K562 (cell line): ENCODE results near the gene TCF21. TPM values are rescaled to one million over a fixed set of nuclear protein-coding genes. Genes with fewer than 3 reads are reported as not detected.
A peak's percentile ranks its signal among the peaks of the same experiment; 100 is the strongest.

ENCODE experiments used
- ATAC-seq: fragments of 200-7000 bp; cut with Tn5 transposase; 3 replicates; pipeline ENCODE4 v1.9.1; 2020; ENCODE audit warnings: moderate library complexity
- BruUV-seq: library from RNA; stranded (reverse); fragments of 400-500 nt; replicated peaks from 2 replicates; lab custom pipeline; 2021; lab: Mats Ljungman, UMichigan
- CTCF ChIA-PET: fragments of 300-600 bp; formaldehyde crosslinking; extraction: SDS; loops from one replicate; lab custom pipeline; 2021; ENCODE audit warnings: low intra/inter-chr PET ratio; lab: Yijun Ruan, JAX
- POLR2A ChIA-PET: fragments of 300-600, 350-650 bp; sonication (Branson Sonifier 250); formaldehyde crosslinking; extraction: SDS; loops from one replicate; lab custom pipeline; 2021; ENCODE audit warnings: antibody characterized with exemption, inconsistent platforms; lab: Yijun Ruan, JAX
- DNase-seq, 4 experiments: peaks; one replicate each; pipeline versions ENCODE4 v3.0.0 to v3.0.0-alpha.2; 2011 to 2018; ENCODE audit warnings: low spot score in 3 of 4, mixed read lengths in 3 of 4; ENCODE audit errors: extremely low read depth in 1 of 4
- FAIRE-seq: peaks from 2 replicates; lab custom pipeline; 2011; peaks lifted over from hg19 to GRCh38; lab: Jason Lieb, UNC
- H2AFZ ChIP-seq: 2 replicates; pipeline ENCODE4 v1.6.0; 2011; ENCODE audit warnings: low read depth, low read length, control low read depth, inconsistent platforms
- H3K27ac ChIP-seq: fragments of 200-600 bp; 3 replicates; pipeline ENCODE4 v1.8.0; 2011; ENCODE audit warnings: low read depth, mild to moderate bottlenecking, control low read depth, inconsistent platforms, low read length, moderate library complexity, mixed read lengths; ENCODE audit errors: extremely low read depth
- H3K27me3 ChIP-seq, 2 experiments: fragments of 300-600 bp in 1 of 2; 2 replicates in 1 of 2; 3 replicates in 1 of 2; pipeline versions ENCODE4 v1.6.0 to v1.8.0; 2011; ENCODE audit warnings: inconsistent platforms in 2 of 2, low read length in 2 of 2, mild to moderate bottlenecking in 1 of 2, mixed read lengths in 1 of 2, moderate library complexity in 1 of 2; ENCODE audit not compliant: control insufficient read depth in 2 of 2, insufficient read depth in 2 of 2
- H3K36me3 ChIP-seq: fragments of 300-600 bp; 3 replicates; pipeline ENCODE4 v1.8.0; 2011; ENCODE audit warnings: mild to moderate bottlenecking, low read length, inconsistent platforms; ENCODE audit not compliant: control insufficient read depth, insufficient read depth
- H3K4me1 ChIP-seq, 2 experiments: fragments of 200-600 bp in 1 of 2; replicated peaks in 1 of 2; 2 replicates in 1 of 2; 3 replicates in 1 of 2; pipeline versions ENCODE4 v1.5.1 to v1.8.0; 2011; ENCODE audit warnings: inconsistent platforms in 2 of 2, low read length in 2 of 2, mild to moderate bottlenecking in 1 of 2, mixed read lengths in 1 of 2, moderate library complexity in 1 of 2; ENCODE audit not compliant: control insufficient read depth in 2 of 2, insufficient read depth in 2 of 2
- H3K4me2 ChIP-seq: 2 replicates; pipeline ENCODE4 v1.6.1; 2011; ENCODE audit warnings: low read length, control low read depth, inconsistent platforms, mixed read lengths; ENCODE audit not compliant: insufficient read depth
- H3K4me3 ChIP-seq: fragments of 200-600 bp; sonication (generic), shearing (Covaris generic); 2 replicates; pipeline ENCODE4 v1.5.1; 2016; ENCODE audit warnings: control low read depth, inconsistent platforms
- H3K79me2 ChIP-seq: fragments of 200-600 bp; 3 replicates; pipeline ENCODE4 v1.8.0; 2011; ENCODE audit warnings: low read length, inconsistent platforms; ENCODE audit not compliant: control insufficient read depth, insufficient read depth
- H3K9ac ChIP-seq, 2 experiments: 2 replicates each; pipeline versions ENCODE4 v1.6.0 to v1.6.1; 2011; ENCODE audit warnings: low read depth in 2 of 2, low read length in 2 of 2, control low read depth in 1 of 2, inconsistent platforms in 1 of 2, mild to moderate bottlenecking in 1 of 2, mixed read lengths in 1 of 2; ENCODE audit not compliant: insufficient read depth in 1 of 2
- H3K9me1 ChIP-seq: one replicate; pipeline ENCODE4 v1.6.0; 2011; ENCODE audit warnings: inconsistent platforms, mild to moderate bottlenecking, low read length, moderate library complexity; ENCODE audit not compliant: control insufficient read depth, insufficient read depth
- H3K9me3 ChIP-seq: replicated peaks from 2 replicates; pipeline ENCODE4 v1.5.1; 2011; ENCODE audit warnings: low read depth, low read length, inconsistent platforms; ENCODE audit not compliant: control insufficient read depth, insufficient read depth
- H4K20me1 ChIP-seq: replicated peaks from 2 replicates; pipeline ENCODE4 v1.6.1; 2011; ENCODE audit warnings: low read length, inconsistent platforms, mixed read lengths; ENCODE audit not compliant: control insufficient read depth, insufficient read depth
- CEBPG ChIP-seq, 3 experiments: fragments of 200-800 bp in 1 of 3; sonication (Bioruptor generic) in 1 of 3; sonication (generic) in 1 of 3; formaldehyde crosslinking in 1 of 3; IDR thresholded peaks in 2 of 3; conservative IDR thresholded peaks in 1 of 3; 2 replicates each; pipeline versions ENCODE4 v1.6.1 to v1.8.0; 2016 to 2022; ENCODE audit warnings: missing compliant biosample characterization in 2 of 3, missing genetic modification characterization in 2 of 3, mild to moderate bottlenecking in 1 of 3, missing genetic modification reagents in 1 of 3
- CHD2 ChIP-seq: IDR thresholded peaks from 2 replicates; pipeline ENCODE4 v1.6.1; 2011; ENCODE audit warnings: low read depth, low read length
- CSDE1 ChIP-seq, 2 experiments: fragments of 450-650 bp; IDR thresholded peaks; 2 replicates each; pipeline ENCODE4 v1.6.1; 2016; ENCODE audit warnings: mild to moderate bottlenecking in 1 of 2
- ETV6 ChIP-seq, 3 experiments: fragments of 150-350 bp in 1 of 3; sonication (generic) in 1 of 3; formaldehyde crosslinking in 1 of 3; IDR thresholded peaks; 2 replicates each; pipeline versions ENCODE4 v1.6.1 to v1.8.0; 2014 to 2022; ENCODE audit warnings: borderline replicate concordance in 2 of 3, low read depth in 2 of 3, antibody characterized with exemption in 1 of 3, low read length in 1 of 3, mild to moderate bottlenecking in 1 of 3, missing genetic modification reagents in 1 of 3
- MCM2 ChIP-seq: fragments of 450-650 bp; IDR thresholded peaks from 2 replicates; pipeline ENCODE4 v1.6.1; 2017; ENCODE audit warnings: low read depth, mild to moderate bottlenecking
- MYBL2 ChIP-seq, 2 experiments: fragments of 450-650 bp in 1 of 2; sonication (generic) in 1 of 2; formaldehyde crosslinking in 1 of 2; IDR thresholded peaks; 2 replicates each; pipeline versions ENCODE4 v1.6.1 to v1.8.1; 2017 to 2022; ENCODE audit warnings: borderline replicate concordance in 1 of 2, inconsistent platforms in 1 of 2, low read depth in 1 of 2, mild to moderate bottlenecking in 1 of 2, missing genetic modification reagents in 1 of 2, moderate library complexity in 1 of 2
- ZBTB8A ChIP-seq: fragments of 450-650 bp; IDR thresholded peaks from 2 replicates; pipeline ENCODE4 v1.6.1; 2018; ENCODE audit warnings: mild to moderate bottlenecking, moderate library complexity; ENCODE audit not compliant: partially characterized antibody
- ZC3H4 ChIP-seq: sonication (generic); formaldehyde crosslinking; IDR thresholded peaks from 2 replicates; pipeline ENCODE4 v1.9.0; 2021; ENCODE audit warnings: missing genetic modification reagents, borderline replicate concordance
- ZNF124 ChIP-seq: sonication (generic); formaldehyde crosslinking; IDR thresholded peaks from 2 replicates; pipeline ENCODE4 v1.8.1; 2022; ENCODE audit warnings: missing genetic modification reagents
- ZNF778 ChIP-seq: fragments of 450-650 bp; formaldehyde crosslinking; IDR thresholded peaks from 2 replicates; pipeline ENCODE4 v1.4.0; 2020; ENCODE audit warnings: mild to moderate bottlenecking, moderate library complexity
- WGBS: fragments of 100-300 bp; shearing (Covaris generic); methylation state at CpG from one replicate; pipeline ENCODE4 v1.1.6; 2016; ENCODE audit warnings: low coverage, mixed read lengths; ENCODE audit not compliant: insufficient coverage; ENCODE audit errors: missing lambda C conversion rate; 5-methylcytosine and 5-hydroxymethylcytosine counted together
- in situ Hi-C: fragments of 300-500 bp; cut with MboI; formaldehyde crosslinking; loops from 4 replicates; pipeline ENCODE4 v1.15.0; 2018; ENCODE audit warnings: inconsistent platforms, mixed read lengths
- intact Hi-C: fragments of 100-400 bp; cut with micrococcal nuclease; formaldehyde crosslinking; loops from 2 replicates; pipeline ENCODE4 v1.14.2; 2022
- polyA plus RNA-seq, 8 experiments: library from polyadenylated mRNA; depleted of rRNA in 4 of 8; stranded (reverse) in 5 of 8; unstranded in 3 of 8; fragments of >200 nt; fragmentation: Nextera tagmentation in 2 of 8; fragmentation: Illumina TruSeq in 1 of 8; extraction: Ambion mirVana in 2 of 8; extraction: Trizol in 1 of 8; gene quantifications; 2 replicates each; pipeline versions ENCODE4 v1.2.1 to v1.2.3, GENCODE V29; 2011 to 2014; ENCODE audit warnings: inconsistent platforms in 1 of 8, missing spikeins in 1 of 8
- total RNA-seq, 7 experiments: library from RNA; depleted of rRNA in 6 of 7; stranded (reverse); fragments of >200 nt in 6 of 7; fragmentation: Illumina TruSeq in 2 of 7; extraction: Trizol in 2 of 7; gene quantifications; 2 replicates each; pipeline versions ENCODE4 v1.2.1 to v1.2.3, GENCODE V29; 2011 to 2021; ENCODE audit warnings: low replicate concordance in 1 of 7
- TF ChIP-seq, protein P1 (sequence below): sonication (generic); formaldehyde crosslinking; IDR thresholded peaks from 2 replicates; pipeline ENCODE4 v1.8.0; 2023; ENCODE audit warnings: missing genetic modification reagents, mild to moderate bottlenecking, borderline replicate concordance
- TF ChIP-seq, protein P2 (sequence below): IDR thresholded peaks from 2 replicates; pipeline ENCODE4 v1.6.1; 2011; ENCODE audit not compliant: insufficient read length; ENCODE audit errors: extremely low read depth
- TF ChIP-seq, protein P3 (sequence below): fragments of 250-450 bp; sonication (Bioruptor Pico); IDR thresholded peaks from 2 replicates; pipeline ENCODE4 v1.6.1; 2021; ENCODE audit warnings: mild to moderate bottlenecking

The TCF21 gene
- total and polyA plus RNA-seq, 9 of the 15 experiments (the other 6 are each of a cell fraction or from before 2014, with no cell fraction given), result not detected

- TF ChIP-seq MYBL2 (IDR thresholded peaks at IDR 0.05; ENCODE audit: low read depth) (no peak), MYBL2 (CRISPR knock-in tag; IDR thresholded peaks at IDR 0.05; ENCODE audit: borderline replicate concordance) (no peak), CEBPG (CRISPR knock-in tag; IDR thresholded peaks at IDR 0.05) (no peak), CEBPG (tag; conservative IDR thresholded peaks at IDR 0.05 in 1 of 2, IDR thresholded peaks at IDR 0.05 in 1 of 2) (peak; percentile 38 to 72; a peak in 2 of 4 replicates), ZC3H4 (CRISPR knock-in tag) (no peak), CSDE1 (IDR thresholded peaks at IDR 0.05) (no peak)
Observed at GRCh38 chr6:133873538-133873937, 15.4 kb upstream of the TCF21 start (continued).

DNA sequence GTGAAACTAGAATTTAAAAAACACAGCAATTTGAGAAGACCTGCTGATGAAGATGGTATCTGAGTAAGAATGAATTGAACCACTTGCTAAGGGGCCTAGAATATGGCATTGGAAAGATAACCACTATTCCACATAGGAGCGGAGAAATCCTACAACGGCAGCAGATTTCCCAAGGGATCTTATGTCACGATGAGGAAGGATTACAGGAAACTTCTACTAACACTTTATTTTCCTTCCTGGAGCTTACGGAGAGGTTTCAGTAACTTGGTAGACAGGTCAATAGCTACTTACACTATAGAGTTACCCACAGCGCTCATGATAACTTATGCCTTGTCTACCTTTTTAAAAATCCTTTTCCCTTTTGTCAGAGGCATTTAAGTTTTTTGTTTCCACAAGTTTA is 11.8 kb upstream of the TCF21 start:
- Histone ChIP-seq H3K4me3 (no peak overlapping the region), H3K9me3 (no peaks in the 10 kb centered on the region), H3K9me1 (no peaks in the 10 kb centered on the region), H3K27me3 (no peaks in the 10 kb centered on the region; a peak in 2 of 5 replicates), H3K79me2 (no peaks in the 10 kb centered on the region), H3K4me2 (no peak overlapping the region), H2AFZ (no peak overlapping the region), H3K27ac (no peak overlapping the region), H3K4me1 (no peaks in the 10 kb centered on the region), H4K20me1 (no peaks in the 10 kb centered on the region), H3K9ac (no peak overlapping the region), H3K36me3 (no peaks in the 10 kb centered on the region)
- POLR2A ChIA-PET, result interaction anchor here (0.8 to 1.3 kb wide), 2 partner anchors 10 to 25 kb away, joined by 3 to 5 read pairs; no protein-coding TSS in a partner anchor
- in situ Hi-C loops, result no loop called here
- intact Hi-C loops, result no loop called here
- DNase-seq, result no peak
- CTCF ChIA-PET, result no interaction called here
- ATAC-seq, result no peak
- FAIRE-seq, result no peak
- no TSS peak for BruUV-seq
- 0% methylated on average over 5 of the region's 5 CpGs for WGBS
- TF ChIP-seq, protein P1, sequence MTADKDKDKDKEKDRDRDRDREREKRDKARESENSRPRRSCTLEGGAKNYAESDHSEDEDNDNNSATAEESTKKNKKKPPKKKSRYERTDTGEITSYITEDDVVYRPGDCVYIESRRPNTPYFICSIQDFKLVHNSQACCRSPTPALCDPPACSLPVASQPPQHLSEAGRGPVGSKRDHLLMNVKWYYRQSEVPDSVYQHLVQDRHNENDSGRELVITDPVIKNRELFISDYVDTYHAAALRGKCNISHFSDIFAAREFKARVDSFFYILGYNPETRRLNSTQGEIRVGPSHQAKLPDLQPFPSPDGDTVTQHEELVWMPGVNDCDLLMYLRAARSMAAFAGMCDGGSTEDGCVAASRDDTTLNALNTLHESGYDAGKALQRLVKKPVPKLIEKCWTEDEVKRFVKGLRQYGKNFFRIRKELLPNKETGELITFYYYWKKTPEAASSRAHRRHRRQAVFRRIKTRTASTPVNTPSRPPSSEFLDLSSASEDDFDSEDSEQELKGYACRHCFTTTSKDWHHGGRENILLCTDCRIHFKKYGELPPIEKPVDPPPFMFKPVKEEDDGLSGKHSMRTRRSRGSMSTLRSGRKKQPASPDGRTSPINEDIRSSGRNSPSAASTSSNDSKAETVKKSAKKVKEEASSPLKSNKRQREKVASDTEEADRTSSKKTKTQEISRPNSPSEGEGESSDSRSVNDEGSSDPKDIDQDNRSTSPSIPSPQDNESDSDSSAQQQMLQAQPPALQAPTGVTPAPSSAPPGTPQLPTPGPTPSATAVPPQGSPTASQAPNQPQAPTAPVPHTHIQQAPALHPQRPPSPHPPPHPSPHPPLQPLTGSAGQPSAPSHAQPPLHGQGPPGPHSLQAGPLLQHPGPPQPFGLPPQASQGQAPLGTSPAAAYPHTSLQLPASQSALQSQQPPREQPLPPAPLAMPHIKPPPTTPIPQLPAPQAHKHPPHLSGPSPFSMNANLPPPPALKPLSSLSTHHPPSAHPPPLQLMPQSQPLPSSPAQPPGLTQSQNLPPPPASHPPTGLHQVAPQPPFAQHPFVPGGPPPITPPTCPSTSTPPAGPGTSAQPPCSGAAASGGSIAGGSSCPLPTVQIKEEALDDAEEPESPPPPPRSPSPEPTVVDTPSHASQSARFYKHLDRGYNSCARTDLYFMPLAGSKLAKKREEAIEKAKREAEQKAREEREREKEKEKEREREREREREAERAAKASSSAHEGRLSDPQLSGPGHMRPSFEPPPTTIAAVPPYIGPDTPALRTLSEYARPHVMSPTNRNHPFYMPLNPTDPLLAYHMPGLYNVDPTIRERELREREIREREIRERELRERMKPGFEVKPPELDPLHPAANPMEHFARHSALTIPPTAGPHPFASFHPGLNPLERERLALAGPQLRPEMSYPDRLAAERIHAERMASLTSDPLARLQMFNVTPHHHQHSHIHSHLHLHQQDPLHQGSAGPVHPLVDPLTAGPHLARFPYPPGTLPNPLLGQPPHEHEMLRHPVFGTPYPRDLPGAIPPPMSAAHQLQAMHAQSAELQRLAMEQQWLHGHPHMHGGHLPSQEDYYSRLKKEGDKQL (CRISPR knock-in tag), result no peak
- TF ChIP-seq CHD2 (no peak), ETV6 (IDR thresholded peaks at IDR 0.05; ENCODE audit: borderline replicate concordance in 1 of 2, low read depth in 2 of 2, low read length in 1 of 2) (no peak), ETV6 (CRISPR knock-in tag; IDR thresholded peaks at IDR 0.05; ENCODE audit: borderline replicate concordance) (no peak), ZNF778 (CRISPR knock-in tag) (no peak), ZBTB8A (no peak), MCM2 (no peak), ZNF124 (no peak)
- TF ChIP-seq, protein P2, sequence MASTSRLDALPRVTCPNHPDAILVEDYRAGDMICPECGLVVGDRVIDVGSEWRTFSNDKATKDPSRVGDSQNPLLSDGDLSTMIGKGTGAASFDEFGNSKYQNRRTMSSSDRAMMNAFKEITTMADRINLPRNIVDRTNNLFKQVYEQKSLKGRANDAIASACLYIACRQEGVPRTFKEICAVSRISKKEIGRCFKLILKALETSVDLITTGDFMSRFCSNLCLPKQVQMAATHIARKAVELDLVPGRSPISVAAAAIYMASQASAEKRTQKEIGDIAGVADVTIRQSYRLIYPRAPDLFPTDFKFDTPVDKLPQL, result no peak
- TF ChIP-seq, protein P3, sequence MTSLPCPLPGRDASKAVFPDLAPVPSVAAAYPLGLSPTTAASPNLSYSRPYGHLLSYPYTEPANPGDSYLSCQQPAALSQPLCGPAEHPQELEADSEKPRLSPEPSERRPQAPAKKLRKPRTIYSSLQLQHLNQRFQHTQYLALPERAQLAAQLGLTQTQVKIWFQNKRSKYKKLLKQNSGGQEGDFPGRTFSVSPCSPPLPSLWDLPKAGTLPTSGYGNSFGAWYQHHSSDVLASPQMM (CRISPR knock-in tag), result no peak
